Activated T-helper 2 cell treated with anti-CD3 and anti-CD28 coated beads, Interferon-gamma antibody, Interleukin-2, Interleukin-4, amounts not matched to agents 10 μg/mL and 5 μg/mL and 100 μg/mL, durations not matched to agents 14 hours and 24 hours and 36 hours (primary cell): Measurements from ENCODE around the gene CNIH3. TPM values are rescaled to one million over a fixed set of nuclear protein-coding genes. Genes with fewer than 3 reads are reported as not detected.
"Not testable (repeated sequence)": the region's sequence is repeated elsewhere in the genome, so short reads cannot be mapped to it uniquely, and the experiment has no call there.

Experiments used
- DNase-seq: peaks from one replicate; pipeline ENCODE4 v3.0.0; 2021; ENCODE audit warnings: low spot score
- H3K27ac Mint-ChIP-seq: one replicate; pipeline ENCODE4 v1.8.0; 2021; ENCODE audit warnings: mixed read lengths
- H3K27me3 Mint-ChIP-seq: one replicate; pipeline ENCODE4 v1.8.0; 2021; ENCODE audit warnings: low read depth, mixed read lengths
- H3K36me3 Mint-ChIP-seq: one replicate; pipeline ENCODE4 v1.8.0; 2021; ENCODE audit warnings: low read depth, mixed read lengths
- H3K4me1 Mint-ChIP-seq: one replicate; pipeline ENCODE4 v1.8.0; 2021; ENCODE audit warnings: low read depth, mixed read lengths
- H3K4me3 Mint-ChIP-seq: one replicate; pipeline ENCODE4 v1.8.0; 2021; ENCODE audit warnings: low read depth, mild to moderate bottlenecking, moderate library complexity, mixed read lengths
- H3K9me3 Mint-ChIP-seq: one replicate; pipeline ENCODE4 v1.8.0; 2021; ENCODE audit warnings: mixed read lengths
- intact Hi-C: fragments of 100-400 bp; cut with micrococcal nuclease; formaldehyde crosslinking; loops from one replicate; pipeline ENCODE4 v1.15.1; 2023
- total RNA-seq: library from RNA; stranded (reverse); gene quantifications from 2 replicates; pipeline ENCODE4 v1.2.3, GENCODE V29; 2022

CNIH3 gene
- 0.94 and 1.5 TPM in 2 replicates for total RNA-seq

GRCh38 chr1:224615861-224616755 is at the start of gene CNIH3:
CNIH3 (plus strand) TSS chr1:224616317; CDS start chr1:224617175, 858 bp downstream.
- Mint-ChIP-seq H3K27me3 (peaks cover 76% of the 10 kb centered on the region), H3K36me3 (no peaks in the 10 kb centered on the region), H3K4me1 (peaks cover 27% of the 10 kb centered on the region), H3K27ac (no peak within 1 kb of the TSS), H3K4me3 (peak within 1 kb of the TSS; percentile 70), H3K9me3 (no peaks in the 10 kb centered on the region)
- DNase-seq = no peak
- intact Hi-C loops = no loop called here

- DNase-seq, intact Hi-C loops, H3K27ac Mint-ChIP-seq: not testable (repeated sequence)
Observed at GRCh38 chr1:224566492-224566891, 49.6 kb upstream of the CNIH3 start.

GRCh38 chr1:224569276-224569675 is 46.8 kb upstream of the CNIH3 start:
- Mint-ChIP-seq H3K4me3 (no peak overlapping the region), H3K27me3 (peaks cover 10% of the 10 kb centered on the region), H3K4me1 (no peaks in the 10 kb centered on the region), H3K36me3 (no peaks in the 10 kb centered on the region), H3K27ac (no peak overlapping the region), H3K9me3 (no peaks in the 10 kb centered on the region)
- intact Hi-C loops = no loop called here
- no peak for DNase-seq

More at GRCh38 chr1:224566492-224566891, 49.6 kb upstream of the CNIH3 start:
- H3K4me3 Mint-ChIP-seq, H3K9me3 Mint-ChIP-seq, H3K27me3 Mint-ChIP-seq, H3K36me3 Mint-ChIP-seq, H3K4me1 Mint-ChIP-seq: not testable (repeated sequence)

GRCh38 chr1:224571975-224572374 is 44.1 kb upstream of the CNIH3 start:
- H3K27ac Mint-ChIP-seq, intact Hi-C loops, DNase-seq, H3K4me3 Mint-ChIP-seq, H3K4me1 Mint-ChIP-seq, H3K36me3 Mint-ChIP-seq, H3K9me3 Mint-ChIP-seq: not testable (repeated sequence)
- peaks cover 13% of the 10 kb centered on the region for H3K27me3 Mint-ChIP-seq

GRCh38 chr1:224579526-224579925 is 36.6 kb upstream of the CNIH3 start:
- H3K4me3 Mint-ChIP-seq = no peak overlapping the region
- peaks cover 28% of the 10 kb centered on the region for H3K27me3 Mint-ChIP-seq
- H3K27ac Mint-ChIP-seq = no peak overlapping the region
- H3K36me3 Mint-ChIP-seq = no peaks in the 10 kb centered on the region
- intact Hi-C loops = no loop called here
- no peaks in the 10 kb centered on the region for H3K4me1 Mint-ChIP-seq
- peaks cover 11% of the 10 kb centered on the region for H3K9me3 Mint-ChIP-seq
- no peak for DNase-seq

- H3K4me3 Mint-ChIP-seq = no peak overlapping the region
- H3K27me3 Mint-ChIP-seq = peaks cover 30% of the 10 kb centered on the region
- no peaks in the 10 kb centered on the region for H3K4me1 Mint-ChIP-seq
- H3K27ac Mint-ChIP-seq = no peak overlapping the region
- H3K36me3 Mint-ChIP-seq = no peaks in the 10 kb centered on the region
- intact Hi-C loops = no loop called here
- H3K9me3 Mint-ChIP-seq = peaks cover 11% of the 10 kb centered on the region
- DNase-seq = no peak
Observed at GRCh38 chr1:224580006-224580405, 36.1 kb upstream of the CNIH3 start.

GRCh38 chr1:224582041-224582440 is 34.1 kb upstream of the CNIH3 start:
- Mint-ChIP-seq H3K27ac (no peak overlapping the region), H3K4me3 (no peak overlapping the region), H3K27me3 (peaks cover 26% of the 10 kb centered on the region), H3K9me3 (peaks cover 2% of the 10 kb centered on the region), H3K4me1 (no peaks in the 10 kb centered on the region), H3K36me3 (no peaks in the 10 kb centered on the region)
- intact Hi-C loops = no loop called here
- no peak for DNase-seq

- H3K36me3 Mint-ChIP-seq = no peaks in the 10 kb centered on the region
- H3K4me1 Mint-ChIP-seq = no peaks in the 10 kb centered on the region
- no peak overlapping the region for H3K4me3 Mint-ChIP-seq
- no peaks in the 10 kb centered on the region for H3K9me3 Mint-ChIP-seq
- H3K27me3 Mint-ChIP-seq = peaks cover 18% of the 10 kb centered on the region
- DNase-seq = no peak
- no peak overlapping the region for H3K27ac Mint-ChIP-seq
- intact Hi-C loops = no loop called here
Observed at GRCh38 chr1:224583774-224584173, 32.3 kb upstream of the CNIH3 start.

GRCh38 chr1:224585051-224585450 is 31.1 kb upstream of the CNIH3 start:
- no peak for DNase-seq
- Mint-ChIP-seq H3K9me3 (no peaks in the 10 kb centered on the region), H3K27ac (no peak overlapping the region), H3K27me3 (peaks cover 13% of the 10 kb centered on the region), H3K4me3 (no peak overlapping the region), H3K4me1 (no peaks in the 10 kb centered on the region), H3K36me3 (no peaks in the 10 kb centered on the region)
- intact Hi-C loops = no loop called here

- Mint-ChIP-seq H3K4me3 (no peak overlapping the region), H3K4me1 (peaks cover under 1% of the 10 kb centered on the region), H3K27me3 (peaks cover 5% of the 10 kb centered on the region), H3K9me3 (no peaks in the 10 kb centered on the region), H3K27ac (no peak overlapping the region), H3K36me3 (no peaks in the 10 kb centered on the region)
- DNase-seq = no peak
- intact Hi-C loops = no loop called here
Observed at GRCh38 chr1:224587051-224587450, 29.1 kb upstream of the CNIH3 start.

- peaks cover 9% of the 10 kb centered on the region for H3K4me1 Mint-ChIP-seq
- intact Hi-C loops = no loop called here
- DNase-seq = no peak
- H3K9me3 Mint-ChIP-seq = no peaks in the 10 kb centered on the region
- no peak overlapping the region for H3K4me3 Mint-ChIP-seq
- H3K36me3 Mint-ChIP-seq = no peaks in the 10 kb centered on the region
- no peak overlapping the region for H3K27ac Mint-ChIP-seq
- peaks cover 3% of the 10 kb centered on the region for H3K27me3 Mint-ChIP-seq
Observed at GRCh38 chr1:224588515-224588914, 27.6 kb upstream of the CNIH3 start.

- Mint-ChIP-seq H3K27me3 (peaks cover 3% of the 10 kb centered on the region), H3K4me1 (peaks cover 9% of the 10 kb centered on the region), H3K4me3 (no peak overlapping the region), H3K36me3 (no peaks in the 10 kb centered on the region), H3K9me3 (no peaks in the 10 kb centered on the region), H3K27ac (no peak overlapping the region)
- DNase-seq = no peak
- intact Hi-C loops = no loop called here
Observed at GRCh38 chr1:224589006-224589405, 27.1 kb upstream of the CNIH3 start.

GRCh38 chr1:224591326-224591725 is 24.8 kb upstream of the CNIH3 start:
- DNase-seq = no peak
- no peaks in the 10 kb centered on the region for H3K9me3 Mint-ChIP-seq
- no peak overlapping the region for H3K27ac Mint-ChIP-seq
- no peak overlapping the region for H3K4me3 Mint-ChIP-seq
- intact Hi-C loops = no loop called here
- H3K36me3 Mint-ChIP-seq = no peaks in the 10 kb centered on the region
- peaks cover 2% of the 10 kb centered on the region for H3K27me3 Mint-ChIP-seq
- H3K4me1 Mint-ChIP-seq = peaks cover 9% of the 10 kb centered on the region
